ENCODE measurements around the gene PRKAG2. TPM values are rescaled to one million over a fixed set of nuclear protein-coding genes. Genes with fewer than 3 reads are reported as not detected.

PRKAG2 gene
- total and polyA plus RNA-seq, 4 donors, result 17.5 to 33.3 (median 23.9) TPM

- H3K27ac ChIP-seq (ENCODE audit: low read depth in 1 of 2, low read length in 1 of 2), result peak overlapping the region; percentile 78 to 87
- DNase-seq (no peak), ATAC-seq (ENCODE audit: insufficient read depth, low FRiP score) (no peak)
- H3K9ac ChIP-seq (ENCODE audit: insufficient read depth in 1 of 2, low read length in 2 of 2), result no peak overlapping the region
- peaks cover 0 to 5% (median 0%) of the 10 kb centered on the region in 3 donors for H3K27me3 ChIP-seq (ENCODE audit: control insufficient read depth in 3 of 3, insufficient read depth in 3 of 3, low read length in 2 of 3)
- no peaks in the 10 kb centered on the region for H3K36me3 ChIP-seq (ENCODE audit: control insufficient read depth in 4 of 4, insufficient read depth in 4 of 4, low read length in 4 of 4)
- peaks cover 0 to 17% (median 0%) of the 10 kb centered on the region in 5 donors for H3K4me1 ChIP-seq (ENCODE audit: control insufficient read depth in 5 of 5, insufficient read depth in 5 of 5, low read length in 5 of 5)
- H3K4me3 ChIP-seq, result no peak overlapping the region
- no peak for TF ChIP-seq CTCF (IDR thresholded peaks at IDR 0.05; ENCODE audit: control extremely low read depth, extremely low read depth)
- H3K9me3 ChIP-seq (ENCODE audit: control insufficient read depth in 4 of 4, insufficient read depth in 3 of 4, low read length in 3 of 4), result no peaks in the 10 kb centered on the region
- 84 to 88% methylated on average over 2 of the region's 2 CpGs for WGBS, 2 donors
Observed at GRCh38 chr7:151686826-151687225, 190.1 kb downstream of the PRKAG2 start.

GRCh38 chr7:151686016-151686766, 190.7 kb downstream of the PRKAG2 start:
- TF ChIP-seq CTCF (IDR thresholded peaks at IDR 0.05; ENCODE audit: control extremely low read depth, extremely low read depth), result no peak
- Histone ChIP-seq H3K27ac (ENCODE audit: low read depth in 1 of 2, low read length in 1 of 2) (peak overlapping the region in 1 of 2 donors; percentile 54), H3K27me3 (ENCODE audit: control insufficient read depth in 3 of 3, insufficient read depth in 3 of 3, low read length in 2 of 3) (peaks cover 0 to 5% (median 0%) of the 10 kb centered on the region in 3 donors), H3K36me3 (ENCODE audit: control insufficient read depth in 4 of 4, insufficient read depth in 4 of 4, low read length in 4 of 4) (no peaks in the 10 kb centered on the region), H3K4me3 (no peak overlapping the region), H3K9ac (ENCODE audit: insufficient read depth in 1 of 2, low read length in 2 of 2) (no peak overlapping the region), H3K4me1 (ENCODE audit: control insufficient read depth in 5 of 5, insufficient read depth in 5 of 5, low read length in 5 of 5) (peaks cover 0 to 17% (median 0%) of the 10 kb centered on the region in 5 donors), H3K9me3 (ENCODE audit: control insufficient read depth in 4 of 4, insufficient read depth in 3 of 4, low read length in 3 of 4) (no peaks in the 10 kb centered on the region)
- DNase-seq (no peak), ATAC-seq (ENCODE audit: insufficient read depth, low FRiP score) (no peak)
- 89 to 93% methylated on average over 13 of the region's 13 CpGs for WGBS, 2 donors

GRCh38 chr7:151684408-151685175, 192.3 kb downstream of the PRKAG2 start:
- peaks cover 0 to 14% (median 0%) of the 10 kb centered on the region in 5 donors for H3K4me1 ChIP-seq (ENCODE audit: control insufficient read depth in 5 of 5, insufficient read depth in 5 of 5, low read length in 5 of 5)
- no peaks in the 10 kb centered on the region for H3K27me3 ChIP-seq (ENCODE audit: control insufficient read depth in 3 of 3, insufficient read depth in 3 of 3, low read length in 2 of 3)
- DNase-seq, result no peak
- no peak for ATAC-seq (ENCODE audit: insufficient read depth, low FRiP score)
- WGBS, 2 donors, result 95 to 97% methylated on average over 13 of the region's 13 CpGs
- H3K4me3 ChIP-seq, result no peak overlapping the region
- H3K9ac ChIP-seq (ENCODE audit: insufficient read depth in 1 of 2, low read length in 2 of 2), result no peak overlapping the region
- no peak overlapping the region for H3K27ac ChIP-seq (ENCODE audit: low read depth in 1 of 2, low read length in 1 of 2)
- no peaks in the 10 kb centered on the region for H3K9me3 ChIP-seq (ENCODE audit: control insufficient read depth in 4 of 4, insufficient read depth in 3 of 4, low read length in 3 of 4)
- no peak for TF ChIP-seq CTCF (IDR thresholded peaks at IDR 0.05; ENCODE audit: control extremely low read depth, extremely low read depth)
- H3K36me3 ChIP-seq (ENCODE audit: control insufficient read depth in 4 of 4, insufficient read depth in 4 of 4, low read length in 4 of 4), result no peaks in the 10 kb centered on the region
